Heart right ventricle (tissue), 16 donors: Measurements from ENCODE around the gene SPAG5. TPM values are rescaled to one million over a fixed set of nuclear protein-coding genes. Genes with fewer than 3 reads are reported as not detected.

Experiments used
- ATAC-seq, 8 donors: fragments of 200-7000 bp; cut with Tn5 transposase; one replicate each; pipeline ENCODE4 v1.9.1; 2020; ENCODE audit warnings: mild to moderate bottlenecking in 8 of 8, moderate library complexity in 8 of 8, moderate number of reproducible peaks in 1 of 8
- DNase-seq, 2 donors: peaks; one replicate each; pipeline ENCODE4 v3.0.0-alpha.2; 2020
- H3K27ac ChIP-seq, 10 donors: fragments of 200-600 bp; sonication (generic) in 2 of 10; one replicate each; pipeline versions ENCODE4 v1.5.0 to v1.8.0; 2020 to 2022; ENCODE audit warnings: mild to moderate bottlenecking in 3 of 10
- H3K27me3 ChIP-seq, 7 donors: fragments of 200-600 bp; one replicate each; pipeline ENCODE4 v1.8.0; 2021 to 2022; ENCODE audit warnings: mild to moderate bottlenecking in 2 of 7
- H3K36me3 ChIP-seq, 9 donors: fragments of 200-600 bp; sonication (generic) in 1 of 9; one replicate each; pipeline versions ENCODE4 v1.5.0 to v1.8.0; 2020 to 2022; ENCODE audit warnings: mild to moderate bottlenecking in 2 of 9
- H3K4me1 ChIP-seq, 9 donors: fragments of 200-600 bp; sonication (generic) in 1 of 9; one replicate each; pipeline versions ENCODE4 v1.5.0 to v1.8.0; 2020 to 2022; ENCODE audit warnings: mild to moderate bottlenecking in 4 of 9
- H3K4me3 ChIP-seq, 10 donors: fragments of 200-600 bp; sonication (generic) in 2 of 10; one replicate each; pipeline versions ENCODE4 v1.5.0 to v1.8.0; 2020 to 2022; ENCODE audit warnings: mild to moderate bottlenecking in 7 of 10, moderate library complexity in 2 of 10
- H3K9me3 ChIP-seq, 11 donors: fragments of 200-600 bp in 10 of 11; sonication (generic) in 2 of 11; one replicate each; pipeline versions ENCODE4 v1.5.0 to v1.8.0; 2013 to 2022; ENCODE audit warnings: mild to moderate bottlenecking in 2 of 11, control low read depth in 1 of 11, moderate library complexity in 1 of 11
- WGBS, 2 donors: extraction: QIAGEN DNeasy Blood & Tissue Kit; methylation state at CpG; one replicate each; pipeline ENCODE4 v1.1.7; 2013; ENCODE audit warnings: inconsistent platforms in 1 of 2; 5-methylcytosine and 5-hydroxymethylcytosine counted together
- intact Hi-C, 10 donors: fragments of 100-400 bp; cut with DNase I; formaldehyde crosslinking; loops; one replicate each; pipeline versions ENCODE4 v1.11.1 to v1.14.2; 2022
- long read RNA-seq, 3 donors: library from polyadenylated mRNA; unstranded; transcript quantifications; one replicate each; pipeline ENCODE4 v2.0.0, GENCODE V29; 2020 to 2021
- polyA plus RNA-seq, 2 donors: library from polyadenylated mRNA; stranded (reverse); fragments of 200-250 nt; gene quantifications; one replicate each; pipeline ENCODE4 v1.2.3, GENCODE V29; 2013
- total RNA-seq, 10 donors: library from RNA; stranded (reverse); fragmentation: NEBNext Ultra II Directional in 3 of 10; extraction: Animal tissue kit (Norgen Biotek cat#: 25700) in 3 of 10; gene quantifications; one replicate each; pipeline versions ENCODE4 v1.2.1 to v1.2.4, GENCODE V29; 2021 to 2023
- TF ChIP-seq, protein P1 (sequence below), 9 donors: fragments of 200-600 bp; sonication (generic) in 2 of 9; IDR thresholded peaks; one replicate each; pipeline versions ENCODE4 v1.5.0 to v1.8.0; 2021 to 2022; ENCODE audit warnings: antibody characterized with exemption in 9 of 9, mild to moderate bottlenecking in 5 of 9, moderate library complexity in 1 of 9
- donor health status: Arrhythmogenic right ventricular cardiomyopathy.
- donor health status: ischemic (EF 13 %, LVEDD 7.1; RV severe dilation, severe dysfunction).
- donor health status: healthy with polysubstance abuse.
- donor health status: DM: no; HTN: yes; CAD: no.
- donor health status: DM: no; HTN: no; CAD: no.
- donor health status: ischemic (EF 25% LVEDD 6.9; RV normal size, moderate dysfunction).
- donor health status: ischemic (EF 25% LVEDD 5.7; RV mildly dilated, moderate dysfunction).
- donor health status: healthy.
- donor health status: DM: yes; HTN: yes; CAD: no.
- donor health status: Ischemic cardiomyopathy.
- donor health status: ischemic (EF 35%, LVEDD 5.7; RV mildly dilated, moderate dysfunction).
- donor health status: nonischemic (EF 11% LVEDD 7.7; RV severe dilation, severe dysfunction).
- donor health status: DM: yes; HTN: yes; CAD: no.
- donor health status: PGD.
- donor health status: ischemic (EF 29% LVEDD 5.4; RV normal size, mild dysfunction).
- donor health status: nonischemic (EF 23%, LVEDD 6.1; RV moderate dilation, normal function).

The SPAG5 gene, protein sequence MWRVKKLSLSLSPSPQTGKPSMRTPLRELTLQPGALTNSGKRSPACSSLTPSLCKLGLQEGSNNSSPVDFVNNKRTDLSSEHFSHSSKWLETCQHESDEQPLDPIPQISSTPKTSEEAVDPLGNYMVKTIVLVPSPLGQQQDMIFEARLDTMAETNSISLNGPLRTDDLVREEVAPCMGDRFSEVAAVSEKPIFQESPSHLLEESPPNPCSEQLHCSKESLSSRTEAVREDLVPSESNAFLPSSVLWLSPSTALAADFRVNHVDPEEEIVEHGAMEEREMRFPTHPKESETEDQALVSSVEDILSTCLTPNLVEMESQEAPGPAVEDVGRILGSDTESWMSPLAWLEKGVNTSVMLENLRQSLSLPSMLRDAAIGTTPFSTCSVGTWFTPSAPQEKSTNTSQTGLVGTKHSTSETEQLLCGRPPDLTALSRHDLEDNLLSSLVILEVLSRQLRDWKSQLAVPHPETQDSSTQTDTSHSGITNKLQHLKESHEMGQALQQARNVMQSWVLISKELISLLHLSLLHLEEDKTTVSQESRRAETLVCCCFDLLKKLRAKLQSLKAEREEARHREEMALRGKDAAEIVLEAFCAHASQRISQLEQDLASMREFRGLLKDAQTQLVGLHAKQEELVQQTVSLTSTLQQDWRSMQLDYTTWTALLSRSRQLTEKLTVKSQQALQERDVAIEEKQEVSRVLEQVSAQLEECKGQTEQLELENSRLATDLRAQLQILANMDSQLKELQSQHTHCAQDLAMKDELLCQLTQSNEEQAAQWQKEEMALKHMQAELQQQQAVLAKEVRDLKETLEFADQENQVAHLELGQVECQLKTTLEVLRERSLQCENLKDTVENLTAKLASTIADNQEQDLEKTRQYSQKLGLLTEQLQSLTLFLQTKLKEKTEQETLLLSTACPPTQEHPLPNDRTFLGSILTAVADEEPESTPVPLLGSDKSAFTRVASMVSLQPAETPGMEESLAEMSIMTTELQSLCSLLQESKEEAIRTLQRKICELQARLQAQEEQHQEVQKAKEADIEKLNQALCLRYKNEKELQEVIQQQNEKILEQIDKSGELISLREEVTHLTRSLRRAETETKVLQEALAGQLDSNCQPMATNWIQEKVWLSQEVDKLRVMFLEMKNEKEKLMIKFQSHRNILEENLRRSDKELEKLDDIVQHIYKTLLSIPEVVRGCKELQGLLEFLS
- 1 to 10 TPM in 7 of 10 donors, under 1 TPM in 3; 0.55 to 6.5 (median 1.2) TPM for total RNA-seq
- 1 to 10 TPM in 1 of 2 donors, under 1 TPM in 1; 0.86 to 1.6 TPM for polyA plus RNA-seq
- long read RNA-seq, donor 1, full-length matches to known transcripts: 1 of 3 reads
- long read RNA-seq, donor 1, partial matches to known transcripts: 0 of 3 reads
- long read RNA-seq, donor 1, other reads (novel, unspliced or antisense): 2 of 3 reads
- long read RNA-seq, donor 2: 0 reads
- long read RNA-seq, donor 3, partial matches to known transcripts: 0 of 2 reads
- long read RNA-seq, donor 3, other reads (novel, unspliced or antisense): 2 of 2 reads

DNA sequence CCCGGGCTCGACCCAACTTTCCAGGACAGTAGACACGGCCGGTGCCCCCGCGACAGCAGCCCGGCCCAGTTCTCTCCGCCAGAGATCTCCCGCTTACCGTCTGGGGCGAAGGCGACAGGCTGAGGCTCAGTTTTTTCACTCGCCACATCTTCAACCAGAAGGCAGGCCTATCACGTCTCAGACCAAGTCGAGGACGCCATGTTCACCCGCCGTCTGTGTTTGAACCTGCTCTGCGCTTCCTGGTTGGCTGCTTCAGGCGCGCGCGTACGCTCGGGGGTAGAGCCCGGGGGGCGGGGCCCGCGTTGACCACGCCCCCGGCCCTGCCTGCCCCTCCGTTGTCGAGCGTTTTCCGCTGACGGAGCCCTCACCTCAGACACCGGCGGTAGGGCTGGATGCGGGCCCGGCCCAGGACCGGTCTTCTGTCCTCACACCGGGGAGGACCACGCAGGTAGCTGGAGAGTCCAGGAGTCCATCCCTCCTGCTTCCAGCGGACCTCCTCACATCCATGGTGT, at the start of gene SPAG5:
Gene SPAG5 (minus strand): TSS at position 227 of the 512 bp plus-strand sequence. CDS start 79 bp downstream, at position 148.
- TF ChIP-seq, protein P1, sequence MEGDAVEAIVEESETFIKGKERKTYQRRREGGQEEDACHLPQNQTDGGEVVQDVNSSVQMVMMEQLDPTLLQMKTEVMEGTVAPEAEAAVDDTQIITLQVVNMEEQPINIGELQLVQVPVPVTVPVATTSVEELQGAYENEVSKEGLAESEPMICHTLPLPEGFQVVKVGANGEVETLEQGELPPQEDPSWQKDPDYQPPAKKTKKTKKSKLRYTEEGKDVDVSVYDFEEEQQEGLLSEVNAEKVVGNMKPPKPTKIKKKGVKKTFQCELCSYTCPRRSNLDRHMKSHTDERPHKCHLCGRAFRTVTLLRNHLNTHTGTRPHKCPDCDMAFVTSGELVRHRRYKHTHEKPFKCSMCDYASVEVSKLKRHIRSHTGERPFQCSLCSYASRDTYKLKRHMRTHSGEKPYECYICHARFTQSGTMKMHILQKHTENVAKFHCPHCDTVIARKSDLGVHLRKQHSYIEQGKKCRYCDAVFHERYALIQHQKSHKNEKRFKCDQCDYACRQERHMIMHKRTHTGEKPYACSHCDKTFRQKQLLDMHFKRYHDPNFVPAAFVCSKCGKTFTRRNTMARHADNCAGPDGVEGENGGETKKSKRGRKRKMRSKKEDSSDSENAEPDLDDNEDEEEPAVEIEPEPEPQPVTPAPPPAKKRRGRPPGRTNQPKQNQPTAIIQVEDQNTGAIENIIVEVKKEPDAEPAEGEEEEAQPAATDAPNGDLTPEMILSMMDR (IDR thresholded peaks at IDR 0.05): no peak
- intact Hi-C loops: loop anchor here in 1 of 10 donors (2.0 kb wide), 1 partner anchor 22 kb away; the partner anchor contains the start of gene ALDOC
- Histone ChIP-seq H3K27me3 (no peaks in the 10 kb centered on the region), H3K4me1 (peaks cover 0 to 22% (median 13%) of the 10 kb centered on the region in 9 donors), H3K9me3 (no peaks in the 10 kb centered on the region), H3K36me3 (peaks cover 0 to 4% (median 0%) of the 10 kb centered on the region in 9 donors), H3K27ac (peak within 1 kb of the TSS; percentile 21 to 97 (median 87)), H3K4me3 (peak within 1 kb of the TSS; percentile 26 to 80 (median 67))
- ATAC-seq (peak; percentile 98 to 100 (median 99)), DNase-seq (peak; percentile 91 to 92)
- WGBS, 2 donors: 0 to 1% methylated on average over 44 of the region's 44 CpGs

DNA sequence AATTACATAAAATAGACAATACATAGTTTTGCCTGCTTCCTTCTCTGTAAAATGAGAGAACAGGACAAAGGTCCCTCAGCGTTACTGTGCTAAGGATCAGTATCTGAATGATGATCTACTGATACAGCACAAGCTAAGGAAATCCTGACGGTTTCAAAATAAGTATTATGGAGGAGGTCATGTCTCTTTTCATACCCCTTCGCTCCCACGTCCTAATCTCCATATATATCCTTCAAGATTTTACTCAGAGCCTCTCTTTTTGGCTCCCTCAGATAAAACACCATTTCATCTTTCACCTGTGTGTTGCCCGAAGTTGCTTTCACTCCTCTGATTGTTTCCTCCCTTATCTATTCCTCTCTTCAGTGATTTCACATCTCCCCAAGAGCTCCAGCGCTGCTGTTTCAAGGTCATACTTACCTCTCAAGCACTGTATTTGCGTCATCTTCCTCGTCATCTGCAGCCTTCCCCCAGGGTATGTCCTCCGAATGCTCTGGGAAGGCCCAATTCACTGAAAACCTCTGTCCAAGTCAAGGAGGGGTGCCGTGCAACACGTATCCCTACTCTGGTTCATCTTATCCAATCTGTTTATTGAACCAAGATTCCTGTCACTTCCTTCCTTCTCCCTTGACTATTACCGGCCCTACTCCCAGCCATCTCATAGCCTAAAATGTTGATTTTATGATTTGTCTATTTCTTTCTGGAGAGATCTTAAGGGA, 47.4 kb upstream of the SPAG5 start:
- ATAC-seq: no peak
- intact Hi-C loops: loop anchor here in 1 of 10 donors (5.0 kb wide), 1 partner anchor 71 kb away; the partner anchor contains the start of genes RAB34 and RPL23A
- Histone ChIP-seq H3K36me3 (peaks cover 0 to 61% (median 18%) of the 10 kb centered on the region in 9 donors), H3K9me3 (no peaks in the 10 kb centered on the region), H3K27me3 (no peaks in the 10 kb centered on the region), H3K4me1 (peaks cover 15 to 60% (median 46%) of the 10 kb centered on the region in 9 donors), H3K4me3 (peak overlapping the region in 8 of 10 donors; percentile 1 to 96 (median 86)), H3K27ac (peak overlapping the region; percentile 31 to 98 (median 94))
- no peak for DNase-seq
- TF ChIP-seq, protein P1 (IDR thresholded peaks at IDR 0.05): no peak
- whole genome bisulfite sequencing, 2 donors: 61 to 64% methylated on average over 12 of the region's 12 CpGs

DNA sequence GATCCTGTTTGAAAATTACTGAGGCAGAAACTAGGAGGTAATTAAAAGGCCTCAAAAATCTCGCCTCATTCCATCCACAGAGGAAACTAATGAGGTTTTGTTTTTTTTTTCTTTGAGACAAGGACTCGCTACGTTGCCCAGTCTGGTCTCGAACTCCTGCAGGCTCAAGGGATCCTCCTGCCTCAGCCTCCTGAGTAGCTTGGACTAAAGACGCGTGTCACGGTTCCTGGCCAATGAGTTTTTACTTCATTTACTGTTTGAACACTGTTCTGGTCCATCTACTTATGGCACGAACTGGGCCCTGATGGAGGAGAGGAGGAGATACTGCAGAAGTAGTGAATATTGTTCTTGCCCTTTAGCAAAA, 46.7 kb upstream of the SPAG5 start:
- Histone ChIP-seq H3K4me1 (peaks cover 15 to 60% (median 46%) of the 10 kb centered on the region in 9 donors), H3K36me3 (peaks cover 0 to 61% (median 24%) of the 10 kb centered on the region in 9 donors), H3K9me3 (no peaks in the 10 kb centered on the region), H3K27ac (peak overlapping the region; percentile 87 to 98 (median 94)), H3K4me3 (peak overlapping the region; percentile 68 to 97 (median 94)), H3K27me3 (no peaks in the 10 kb centered on the region)
- DNase-seq (no peak), ATAC-seq (no peak)
- TF ChIP-seq, protein P1 (IDR thresholded peaks at IDR 0.05): no peak
- 35 to 47% methylated on average over 8 of the region's 8 CpGs for WGBS, 2 donors
- intact Hi-C loops: loop anchor here in 1 of 10 donors (5.0 kb wide), 1 partner anchor 72 kb away; the partner anchor contains the start of genes RAB34 and RPL23A
